Panc1 (cell line): ENCODE measurements around the gene NUP54. TPM values are rescaled to one million over a fixed set of nuclear protein-coding genes. Genes with fewer than 3 reads are reported as not detected.
A peak's percentile ranks its signal among the peaks of the same experiment; 100 is the strongest.

ENCODE experiments used
- ATAC-seq: fragments of 200-7000 bp; cut with Tn5 transposase; 2 replicates; pipeline ENCODE4 v1.9.1; 2020; ENCODE audit warnings: mild to moderate bottlenecking, moderate library complexity
- BruUV-seq: library from RNA; stranded (reverse); fragments of 400-500 nt; replicated peaks from 2 replicates; lab custom pipeline; 2021; lab: Mats Ljungman, UMichigan
- CTCF ChIA-PET: fragments of 300-600 bp; sonication (Branson Sonifier 250); formaldehyde crosslinking; loops from one replicate; lab custom pipeline; 2022; ENCODE audit warnings: antibody characterized with exemption; lab: Charles Lee
- POLR2A ChIA-PET: fragments of 300-600 bp; sonication (Branson Sonifier 250); formaldehyde crosslinking; loops from one replicate; lab custom pipeline; 2022; ENCODE audit warnings: antibody characterized with exemption; lab: Charles Lee
- DNase-seq: peaks from one replicate; pipeline ENCODE4 v3.0.0-alpha.2; 2010; ENCODE audit warnings: low read depth, low spot score
- H3K27ac ChIP-seq: 2 replicates; pipeline ENCODE4 v1.5.1; 2011; ENCODE audit warnings: mild to moderate bottlenecking, low read length, inconsistent platforms
- H3K27me3 ChIP-seq: fragments of 200-500 bp; sonication (Bioruptor generic); 2 replicates; pipeline ENCODE4 v1.6.0; 2014; ENCODE audit warnings: low read length, inconsistent platforms; ENCODE audit not compliant: control insufficient read depth, insufficient read depth
- H3K36me3 ChIP-seq: fragments of 200-500 bp; sonication (Bioruptor generic); 2 replicates; pipeline ENCODE4 v1.5.1; 2014; ENCODE audit warnings: inconsistent platforms, mild to moderate bottlenecking, low read length, moderate library complexity; ENCODE audit not compliant: control insufficient read depth, insufficient read depth
- H3K4me1 ChIP-seq: 2 replicates; pipeline ENCODE4 v1.5.1; 2011; ENCODE audit warnings: inconsistent platforms, mild to moderate bottlenecking, low read length, moderate library complexity; ENCODE audit not compliant: control insufficient read depth, insufficient read depth
- H3K4me3 ChIP-seq, 2 experiments: 2 replicates each; pipeline ENCODE4 v1.5.1; 2011 to 2012; ENCODE audit warnings: low read depth in 2 of 2, low read length in 2 of 2, mild to moderate bottlenecking in 2 of 2, inconsistent platforms in 1 of 2, moderate library complexity in 1 of 2
- H3K9me3 ChIP-seq: fragments of 200-500 bp; sonication (Bioruptor generic); 2 replicates; pipeline ENCODE4 v1.5.1; 2014; ENCODE audit warnings: low read depth, mild to moderate bottlenecking, inconsistent platforms, low read length, moderate library complexity; ENCODE audit not compliant: control insufficient read depth, insufficient read depth
- CTCF ChIP-seq: fragments of 450-650 bp; IDR thresholded peaks from 2 replicates; pipeline ENCODE4 v1.5.1; 2017; ENCODE audit warnings: mild to moderate bottlenecking
- POLR2AphosphoS5 ChIP-seq: IDR thresholded peaks from 2 replicates; pipeline ENCODE4 v1.6.1; 2012; ENCODE audit warnings: mild to moderate bottlenecking, low read depth, low read length, moderate library complexity
- REST ChIP-seq, 2 experiments: IDR thresholded peaks; 2 replicates each; pipeline ENCODE4 v1.6.1; 2011 to 2012; ENCODE audit warnings: low read depth in 2 of 2, control low read depth in 1 of 2, low read length in 1 of 2, mild to moderate bottlenecking in 1 of 2, moderate library complexity in 1 of 2; ENCODE audit not compliant: insufficient read depth in 1 of 2
- SIN3A ChIP-seq: IDR thresholded peaks from 2 replicates; pipeline ENCODE4 v1.6.1; 2012; ENCODE audit warnings: low read depth, mild to moderate bottlenecking, low read length, moderate library complexity, borderline replicate concordance; ENCODE audit not compliant: insufficient read depth
- TCF7L2 ChIP-seq: IDR thresholded peaks from 2 replicates; pipeline ENCODE4 v1.6.1; 2011; ENCODE audit warnings: mild to moderate bottlenecking, low read depth, low read length, inconsistent platforms
- in situ Hi-C: cut with HindIII; loops from 2 replicates; pipeline ENCODE4 v1.10.0; 2016; ENCODE audit warnings: low sequenced_read_pairs, low pct_unique_long_range_greater_than_20kb
- intact Hi-C: fragments of 100-400 bp; cut with micrococcal nuclease; formaldehyde crosslinking; loops from one replicate; pipeline ENCODE4 v1.10.0; 2022; ENCODE audit not compliant: unreplicated experiment
- total RNA-seq: library from RNA; stranded (reverse); gene quantifications from one replicate; pipeline ENCODE4 v1.2.1, GENCODE V29; 2021; ENCODE audit not compliant: unreplicated experiment

Gene NUP54
- total RNA-seq, 1 experiment from 2014 or later: 32.1 TPM

GRCh38 chr4:76160355-76160754 is 12.2 kb upstream of the NUP54 start:
- POLR2A ChIA-PET: no interaction called here
- no peak overlapping the region for H3K4me3 ChIP-seq
- intact Hi-C loops: no loop called here
- CTCF ChIA-PET: no interaction called here
- no peak for TF ChIP-seq POLR2AphosphoS5
- TF ChIP-seq SIN3A: no peak
- no peak for TF ChIP-seq REST (IDR thresholded peaks at IDR 0.05; ENCODE audit: insufficient read depth in 1 of 2, low read depth in 2 of 2, low read length in 1 of 2)
- TF ChIP-seq TCF7L2: no peak
- no peaks in the 10 kb centered on the region for H3K27me3 ChIP-seq
- H3K9me3 ChIP-seq: no peaks in the 10 kb centered on the region
- H3K27ac ChIP-seq: no peak overlapping the region
- BruUV-seq: TSS peak; percentile 79
- in situ Hi-C loops: no loop called here
- DNase-seq (no peak), ATAC-seq (no peak)
- peaks cover 2% of the 10 kb centered on the region for H3K36me3 ChIP-seq
- no peaks in the 10 kb centered on the region for H3K4me1 ChIP-seq

- DNase-seq (no peak), ATAC-seq (no peak)
- Histone ChIP-seq H3K9me3 (no peaks in the 10 kb centered on the region), H3K27ac (no peak overlapping the region), H3K4me1 (no peaks in the 10 kb centered on the region), H3K27me3 (no peaks in the 10 kb centered on the region), H3K36me3 (no peaks in the 10 kb centered on the region; the same call in 1 of the 2 replicates), H3K4me3 (no peak overlapping the region)
- TF ChIP-seq SIN3A: no peak
- POLR2A ChIA-PET: no interaction called here
- BruUV-seq: no TSS peak
- in situ Hi-C loops: no loop called here
- intact Hi-C loops: no loop called here
- CTCF ChIA-PET: no interaction called here
Observed at GRCh38 chr4:76156635-76157034, 8.4 kb upstream of the NUP54 start.

GRCh38 chr4:76155979-76156378 is 7.8 kb upstream of the NUP54 start:
- TF ChIP-seq CTCF (no peak), POLR2AphosphoS5 (no peak), SIN3A (no peak), REST (IDR thresholded peaks at IDR 0.05; ENCODE audit: insufficient read depth in 1 of 2, low read depth in 2 of 2, low read length in 1 of 2) (no peak), TCF7L2 (no peak)
- POLR2A ChIA-PET: no interaction called here
- CTCF ChIA-PET: no interaction called here
- no TSS peak for BruUV-seq
- Histone ChIP-seq H3K27me3 (no peaks in the 10 kb centered on the region), H3K4me1 (no peaks in the 10 kb centered on the region), H3K4me3 (no peak overlapping the region), H3K27ac (no peak overlapping the region), H3K36me3 (no peaks in the 10 kb centered on the region; the same call in 1 of the 2 replicates), H3K9me3 (no peaks in the 10 kb centered on the region)
- DNase-seq (no peak), ATAC-seq (no peak)
- in situ Hi-C loops: no loop called here
- intact Hi-C loops: no loop called here
